Raji (cell line): ENCODE data around the gene LDLRAD2.
A peak's percentile ranks its signal among the peaks of the same experiment; 100 is the strongest.

Source experiments
- POLR2A ChIP-seq: IDR thresholded peaks from 2 replicates; pipeline ENCODE4 v1.6.1; 2011; ENCODE audit warnings: low read depth, low read length, control low read depth; ENCODE audit not compliant: insufficient read depth

The LDLRAD2 gene

GRCh38 chr1:21811875-21812305 lies at the start of gene LDLRAD2:
LDLRAD2 (plus strand) TSS chr1:21812265; CDS start chr1:21812452, 187 bp downstream.
- no peak for TF ChIP-seq POLR2A

- no peak for TF ChIP-seq POLR2A
Observed at GRCh38 chr1:21763236-21763635, 48.8 kb upstream of the LDLRAD2 start.

GRCh38 chr1:21763694-21764419 lies 48.2 kb upstream of the LDLRAD2 start:
- 0 out of 2 replicates have a peak, but pooled peaks have one; percentile 27 for TF ChIP-seq POLR2A

GRCh38 chr1:21764615-21765423 lies 47.2 kb upstream of the LDLRAD2 start:
- no peak for TF ChIP-seq POLR2A

- no peak for TF ChIP-seq POLR2A
Observed at GRCh38 chr1:21766210-21766609, 45.9 kb upstream of the LDLRAD2 start.

- TF ChIP-seq POLR2A: no peak
Observed at GRCh38 chr1:21770201-21770600, 41.9 kb upstream of the LDLRAD2 start.

- TF ChIP-seq POLR2A: no peak
Observed at GRCh38 chr1:21773585-21773984, 38.5 kb upstream of the LDLRAD2 start.

GRCh38 chr1:21774835-21775549 lies 37.1 kb upstream of the LDLRAD2 start:
- no peak for TF ChIP-seq POLR2A

GRCh38 chr1:21775550-21775914 lies 36.5 kb upstream of the LDLRAD2 start:
- TF ChIP-seq POLR2A: no peak

GRCh38 chr1:21775985-21776562 lies 36.0 kb upstream of the LDLRAD2 start:
- TF ChIP-seq POLR2A: no peak

GRCh38 chr1:21778405-21778727 lies 33.7 kb upstream of the LDLRAD2 start:
- no peak for TF ChIP-seq POLR2A

- no peak for TF ChIP-seq POLR2A
Observed at GRCh38 chr1:21779613-21780521, 32.2 kb upstream of the LDLRAD2 start.

GRCh38 chr1:21781815-21782348 lies 30.2 kb upstream of the LDLRAD2 start:
- TF ChIP-seq POLR2A: no peak

GRCh38 chr1:21782349-21782867 lies 29.7 kb upstream of the LDLRAD2 start:
- TF ChIP-seq POLR2A: no peak; the same call in 1 of the 2 replicates
